Transverse colon (tissue), 4 donors: ENCODE results near the gene AHR. TPM values are rescaled to one million over a fixed set of nuclear protein-coding genes. Genes with fewer than 3 reads are reported as not detected.

Experiments
- DNase-seq: peaks from one replicate; pipeline ENCODE4 v3.0.0-alpha.2; 2019
- H3K27ac ChIP-seq, 4 donors: fragments of 200-600 bp; sonication (generic); 2 replicates each; pipeline ENCODE4 v1.5.1; 2016 to 2018; ENCODE audit warnings: inconsistent platforms in 4 of 4
- H3K27me3 ChIP-seq: fragments of 200-600 bp; sonication (generic); 2 replicates; pipeline ENCODE4 v1.5.1; 2017; ENCODE audit warnings: inconsistent platforms
- H3K36me3 ChIP-seq, 4 donors: fragments of 200-600 bp; sonication (generic); 2 replicates each; pipeline ENCODE4 v1.5.1; 2017 to 2019; ENCODE audit warnings: inconsistent platforms in 4 of 4
- H3K4me1 ChIP-seq, 4 donors: fragments of 200-600 bp; sonication (generic); 2 replicates each; pipeline ENCODE4 v1.5.1; 2017 to 2020; ENCODE audit warnings: inconsistent platforms in 4 of 4
- H3K4me3 ChIP-seq, 4 donors: fragments of 200-600 bp; sonication (generic); 1 replicate in 1 of 4; 2 replicates in 3 of 4; pipeline versions ENCODE4 v1.5.1 to v1.6.1; 2017 to 2019; ENCODE audit warnings: inconsistent platforms in 4 of 4
- H3K9me3 ChIP-seq, 2 donors: fragments of 200-600 bp; sonication (generic); 2 replicates each; pipeline ENCODE4 v1.5.1; 2017 to 2019; ENCODE audit warnings: inconsistent platforms in 2 of 2
- EP300 ChIP-seq: sonication (generic); formaldehyde crosslinking; IDR thresholded peaks from one replicate; pipeline ENCODE4 v1.6.1; 2017; ENCODE audit warnings: antibody characterized with exemption, low read depth
- POLR2A ChIP-seq: fragments of 450-650 bp; IDR thresholded peaks from one replicate; pipeline ENCODE4 v1.6.1; 2016; ENCODE audit warnings: antibody characterized with exemption, mild to moderate bottlenecking, moderate library complexity
- POLR2AphosphoS5 ChIP-seq, 3 donors: sonication (generic); formaldehyde crosslinking; IDR thresholded peaks; one replicate each; pipeline ENCODE4 v1.6.1; 2016; ENCODE audit warnings: antibody characterized with exemption in 3 of 3
- WGBS, 2 donors: methylation state at CpG; one replicate each; pipeline ENCODE4 v1.1.5; 2018; ENCODE audit warnings: low coverage in 1 of 2; 5-methylcytosine and 5-hydroxymethylcytosine counted together
- in situ Hi-C, 4 donors: fragments of 200-750 bp; cut with MboI; loops; one replicate each; pipeline versions ENCODE4 v1.15.0 to v1.15.1; 2017; ENCODE audit warnings: low sequenced_read_pairs in 3 of 4, low pct_ligation_motif_present in 1 of 4, low pct_unique_long_range_greater_than_20kb in 1 of 4
- intact Hi-C: fragments of 100-400 bp; cut with DNase I; formaldehyde crosslinking; loops from one replicate; pipeline ENCODE4 v1.15.1; 2023; ENCODE audit warnings: low total_unique reads
- total RNA-seq, 4 donors: library from RNA; depleted of rRNA; stranded (reverse); fragments of >200 nt; gene quantifications; one replicate each; pipeline ENCODE4 v1.1.0, GENCODE V29; 2016
- TF ChIP-seq, protein P1 (sequence below), 5 experiments: fragments of 200-600 bp in 3 of 5; fragments of 450-650 bp in 2 of 5; sonication (generic) in 3 of 5; IDR thresholded peaks; 1 replicate in 2 of 5; 2 replicates in 3 of 5; pipeline ENCODE4 v1.5.1; 2016 to 2017; ENCODE audit warnings: antibody characterized with exemption in 5 of 5, inconsistent platforms in 3 of 5, mild to moderate bottlenecking in 2 of 5, moderate library complexity in 1 of 5

Gene AHR
- total RNA-seq, 4 donors from 2014 or later = 18.1 to 54.6 (median 43.7) TPM

DNA sequence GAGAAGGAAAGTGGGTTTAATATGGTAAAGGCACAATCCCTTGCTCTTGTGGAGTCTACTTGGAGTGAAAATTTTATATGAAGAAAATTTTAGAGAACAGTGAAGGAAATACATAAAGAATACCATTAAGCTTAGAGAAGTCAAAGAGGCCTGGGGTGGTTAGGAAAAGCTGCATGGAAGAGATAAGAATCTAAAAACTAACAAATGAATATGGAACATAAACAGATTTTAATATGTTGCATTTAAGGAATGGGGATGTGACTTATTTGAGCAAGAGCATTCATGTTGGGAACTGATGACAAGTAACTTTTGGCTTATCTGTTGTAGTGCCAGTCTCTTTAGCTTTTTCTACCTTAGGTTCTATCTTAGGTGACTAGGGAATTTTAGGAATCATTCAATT is 31.0 kb downstream of the AHR start:
- peaks cover 0 to 26% (median 8%) of the 10 kb centered on the region in 4 donors for H3K36me3 ChIP-seq
- TF ChIP-seq EP300 (no peak), POLR2A (no peak), POLR2AphosphoS5 (IDR thresholded peaks at IDR 0.05) (no peak)
- TF ChIP-seq, protein P1, sequence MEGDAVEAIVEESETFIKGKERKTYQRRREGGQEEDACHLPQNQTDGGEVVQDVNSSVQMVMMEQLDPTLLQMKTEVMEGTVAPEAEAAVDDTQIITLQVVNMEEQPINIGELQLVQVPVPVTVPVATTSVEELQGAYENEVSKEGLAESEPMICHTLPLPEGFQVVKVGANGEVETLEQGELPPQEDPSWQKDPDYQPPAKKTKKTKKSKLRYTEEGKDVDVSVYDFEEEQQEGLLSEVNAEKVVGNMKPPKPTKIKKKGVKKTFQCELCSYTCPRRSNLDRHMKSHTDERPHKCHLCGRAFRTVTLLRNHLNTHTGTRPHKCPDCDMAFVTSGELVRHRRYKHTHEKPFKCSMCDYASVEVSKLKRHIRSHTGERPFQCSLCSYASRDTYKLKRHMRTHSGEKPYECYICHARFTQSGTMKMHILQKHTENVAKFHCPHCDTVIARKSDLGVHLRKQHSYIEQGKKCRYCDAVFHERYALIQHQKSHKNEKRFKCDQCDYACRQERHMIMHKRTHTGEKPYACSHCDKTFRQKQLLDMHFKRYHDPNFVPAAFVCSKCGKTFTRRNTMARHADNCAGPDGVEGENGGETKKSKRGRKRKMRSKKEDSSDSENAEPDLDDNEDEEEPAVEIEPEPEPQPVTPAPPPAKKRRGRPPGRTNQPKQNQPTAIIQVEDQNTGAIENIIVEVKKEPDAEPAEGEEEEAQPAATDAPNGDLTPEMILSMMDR (IDR thresholded peaks at IDR 0.05) = no peak
- intact Hi-C loops (no loop called here), in situ Hi-C loops (no loop called here)
- H3K27ac ChIP-seq = no peak overlapping the region
- no peaks in the 10 kb centered on the region for H3K9me3 ChIP-seq
- no peaks in the 10 kb centered on the region for H3K27me3 ChIP-seq
- no peak overlapping the region for H3K4me3 ChIP-seq
- no peak for DNase-seq
- peaks cover 0 to 17% (median 5%) of the 10 kb centered on the region in 4 donors for H3K4me1 ChIP-seq

DNA sequence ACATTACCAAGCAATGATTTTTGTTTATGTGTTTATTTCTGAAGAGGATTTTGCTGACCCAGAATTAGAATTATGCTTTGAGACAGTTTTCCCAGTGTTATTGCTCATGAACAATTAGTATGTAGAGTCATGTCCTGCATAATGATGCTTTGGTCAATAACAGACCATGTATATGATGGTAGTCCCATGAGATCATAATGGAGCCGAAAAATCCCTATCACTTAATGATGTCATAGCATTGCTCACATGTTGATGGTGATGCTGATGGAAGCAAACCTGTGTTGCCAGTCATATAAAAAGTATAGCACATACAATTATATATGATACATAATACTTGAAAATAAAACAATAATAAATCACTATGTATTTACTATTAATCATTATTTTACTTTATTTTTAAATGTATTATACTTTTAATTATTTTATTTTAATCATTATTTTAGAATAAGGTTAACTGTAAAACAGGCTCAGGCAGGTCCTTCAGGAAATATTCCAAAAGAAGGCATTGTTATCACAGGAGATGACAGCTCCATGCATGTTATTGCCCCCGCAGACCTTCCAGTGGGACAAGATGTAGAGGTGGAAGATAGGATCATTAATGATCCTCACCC is 33.5 kb downstream of the AHR start:
- no peaks in the 10 kb centered on the region for H3K27me3 ChIP-seq
- no peak overlapping the region for H3K4me3 ChIP-seq
- H3K36me3 ChIP-seq = peaks cover 0 to 51% (median 11%) of the 10 kb centered on the region in 4 donors
- no peaks in the 10 kb centered on the region for H3K9me3 ChIP-seq
- no peak for DNase-seq
- intact Hi-C loops = no loop called here
- TF ChIP-seq, protein P1 (IDR thresholded peaks at IDR 0.05) = no peak
- no peak for TF ChIP-seq EP300
- TF ChIP-seq POLR2A = no peak
- no peak for TF ChIP-seq POLR2AphosphoS5 (IDR thresholded peaks at IDR 0.05)
- H3K27ac ChIP-seq = no peak overlapping the region
- WGBS, 2 donors = 86 to 91% methylated on average over 2 of the region's 2 CpGs
- in situ Hi-C loops = no loop called here
- no peaks in the 10 kb centered on the region for H3K4me1 ChIP-seq

DNA sequence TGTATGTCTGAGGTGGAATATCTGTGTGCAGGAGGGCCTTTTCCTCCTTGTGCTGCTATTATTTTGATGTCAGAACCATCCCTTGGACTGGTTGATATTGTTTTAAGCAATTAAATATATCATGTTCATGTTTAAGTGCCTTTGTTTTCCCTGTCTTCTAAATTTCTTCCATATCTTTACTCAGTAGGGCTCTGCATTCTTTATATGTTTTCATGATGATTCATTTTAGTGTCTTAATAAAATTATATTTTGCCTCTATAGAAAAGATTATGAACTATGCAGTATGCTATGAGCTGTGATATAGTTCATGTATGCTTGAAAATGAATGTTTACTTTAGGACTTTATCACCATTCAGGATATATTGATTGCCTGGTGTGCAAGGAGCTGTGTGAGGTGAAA is 34.8 kb downstream of the AHR start:
- Histone ChIP-seq H3K27me3 (no peaks in the 10 kb centered on the region), H3K27ac (no peak overlapping the region), H3K4me1 (no peaks in the 10 kb centered on the region), H3K9me3 (no peaks in the 10 kb centered on the region), H3K36me3 (peaks cover 0 to 53% (median 11%) of the 10 kb centered on the region in 4 donors), H3K4me3 (no peak overlapping the region)
- no peak for DNase-seq
- TF ChIP-seq EP300 (no peak), POLR2AphosphoS5 (IDR thresholded peaks at IDR 0.05) (no peak), POLR2A (no peak)
- TF ChIP-seq, protein P1 (IDR thresholded peaks at IDR 0.05) = no peak
- intact Hi-C loops (no loop called here), in situ Hi-C loops (no loop called here)

GRCh38 chr7:17336168-17336567 is 37.7 kb downstream of the AHR start:
- no peaks in the 10 kb centered on the region for H3K27me3 ChIP-seq
- in situ Hi-C loops = no loop called here
- intact Hi-C loops = no loop called here
- DNase-seq = no peak
- H3K27ac ChIP-seq = no peak overlapping the region
- WGBS, 2 donors = 78 to 84% methylated on average over 3 to 4 of the region's 4 CpGs
- H3K4me1 ChIP-seq = peaks cover 0 to 9% (median 0%) of the 10 kb centered on the region in 4 donors
- peaks cover 0 to 46% (median 6%) of the 10 kb centered on the region in 4 donors for H3K36me3 ChIP-seq
- no peak overlapping the region for H3K4me3 ChIP-seq
- TF ChIP-seq EP300 = no peak
- no peak for TF ChIP-seq POLR2AphosphoS5 (IDR thresholded peaks at IDR 0.05)
- TF ChIP-seq POLR2A = no peak
- TF ChIP-seq, protein P1 (IDR thresholded peaks at IDR 0.05) = no peak
- no peaks in the 10 kb centered on the region for H3K9me3 ChIP-seq
